Cardiac muscle cell (in vitro differentiated cells and primary cell): ENCODE measurements around the gene CYS1. TPM values are rescaled to one million over a fixed set of nuclear protein-coding genes. Genes with fewer than 3 reads are reported as not detected.

Experiments
- DNase-seq, 2 donors: peaks; one replicate each; pipeline versions ENCODE4 v3.0.0 to v3.0.0-alpha.2; 2010 to 2017; ENCODE audit warnings: low read depth in 1 of 2, low spot score in 1 of 2
- H3K27ac ChIP-seq: fragments of 200-600 bp; sonication (generic); 2 replicates; pipeline ENCODE4 v1.5.1; 2016
- H3K27me3 ChIP-seq: fragments of 200-600 bp; sonication (generic); 2 replicates; pipeline ENCODE4 v1.6.0; 2016; ENCODE audit warnings: control low read depth
- H3K36me3 ChIP-seq: fragments of 200-600 bp; sonication (generic); 2 replicates; pipeline ENCODE4 v1.5.1; 2016; ENCODE audit warnings: control low read depth
- H3K4me1 ChIP-seq: fragments of 200-600 bp; sonication (generic); 2 replicates; pipeline ENCODE4 v1.8.1; 2017; ENCODE audit warnings: low read depth, mild to moderate bottlenecking, mixed run types
- H3K4me3 ChIP-seq: fragments of 200-600 bp; sonication (generic); 2 replicates; pipeline ENCODE4 v1.5.1; 2016; ENCODE audit warnings: mild to moderate bottlenecking
- H3K9me3 ChIP-seq: fragments of 200-600 bp; sonication (generic); 2 replicates; pipeline ENCODE4 v1.5.1; 2017; ENCODE audit warnings: low read depth, mild to moderate bottlenecking, control low read depth
- polyA plus RNA-seq: library from polyadenylated mRNA; unstranded; fragments of >200 nt; fragmentation: Nextera tagmentation; extraction: Ambion mirVana; gene quantifications from 2 replicates; pipeline ENCODE4 v1.2.1, GENCODE V29; 2016
- total RNA-seq: library from RNA; depleted of rRNA; stranded (reverse); fragments of >200 nt; gene quantifications from 2 replicates; pipeline ENCODE4 v1.2.3, GENCODE V29; 2016
- TF ChIP-seq, protein P1 (sequence below): IDR thresholded peaks from 2 replicates; pipeline ENCODE4 v1.5.1; 2012; ENCODE audit warnings: low read depth, mild to moderate bottlenecking, low read length

Gene CYS1
- total and polyA plus RNA-seq, 2 experiments from 2014 or later, result 0.89 to 1.1 TPM

DNA sequence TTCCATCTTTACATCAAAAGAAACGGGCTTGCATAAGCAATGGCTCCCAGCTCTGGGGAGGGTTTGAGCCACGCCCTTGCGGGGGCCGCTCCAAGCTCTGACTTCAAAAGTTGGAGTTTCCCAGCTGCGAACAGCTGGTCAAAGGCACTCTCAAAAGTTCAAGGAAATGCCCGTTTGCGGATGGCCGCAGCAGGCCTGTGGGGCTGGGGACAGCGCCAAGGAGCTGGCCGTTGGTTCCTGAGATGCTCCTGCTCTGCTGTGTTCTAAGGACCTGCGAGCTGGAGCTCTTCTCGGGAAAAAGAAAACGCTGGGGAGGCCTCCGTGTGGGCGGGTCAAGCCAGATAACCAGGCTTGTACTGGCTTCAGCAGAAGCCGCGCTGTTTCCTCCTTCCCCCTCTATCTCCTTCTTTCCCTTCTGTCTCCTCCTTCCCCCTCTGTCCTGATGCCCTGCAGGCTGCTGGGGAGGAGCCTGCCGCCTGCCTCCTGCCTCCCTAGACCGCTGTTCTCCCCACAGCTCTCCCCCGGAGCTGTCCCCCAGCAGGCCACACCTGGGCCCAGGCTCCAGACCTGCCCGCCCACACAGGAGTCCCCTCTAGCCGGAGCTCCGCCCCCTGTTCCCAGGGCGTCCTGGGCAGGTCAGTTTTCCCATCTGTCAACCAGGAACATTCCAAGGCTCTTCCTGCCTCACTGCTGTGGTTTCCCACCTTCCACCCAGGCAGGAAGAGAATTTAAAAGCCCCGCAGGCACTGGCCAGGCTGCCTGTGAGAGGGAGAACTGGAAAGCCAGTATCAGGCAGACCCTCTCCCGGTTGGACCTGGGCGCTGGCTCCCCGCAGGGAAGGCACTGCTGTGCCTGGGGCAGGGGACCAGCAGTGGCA is 22.7 kb downstream of the CYS1 start:
- no peak overlapping the region for H3K27ac ChIP-seq

DNA sequence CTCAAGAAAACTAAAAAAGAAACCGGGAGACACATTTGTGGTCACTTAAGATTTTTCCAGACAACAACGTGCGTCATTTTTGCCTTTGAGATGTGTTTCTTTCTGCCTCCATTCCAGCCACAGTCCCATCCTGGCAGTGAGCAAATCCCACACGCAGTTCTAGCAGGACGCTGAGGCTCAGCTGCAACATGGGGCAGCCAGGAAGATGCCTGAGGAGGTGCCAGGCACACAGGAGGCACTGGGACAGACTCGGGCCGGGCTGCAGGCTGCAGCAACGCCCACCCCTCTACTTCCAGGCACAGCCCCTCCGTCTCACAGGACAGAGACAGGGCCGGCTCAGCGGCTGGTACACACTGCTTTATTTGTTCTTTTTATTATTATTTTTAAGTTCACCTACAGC is 23.8 kb downstream of the CYS1 start:
- no peak overlapping the region for H3K27ac ChIP-seq

More for the DNA sequence above, 22.7 kb downstream of the CYS1 start:
- DNase-seq, result peak; percentile 57 to 89
- Histone ChIP-seq H3K27me3 (no peaks in the 10 kb centered on the region), H3K9me3 (no peaks in the 10 kb centered on the region), H3K36me3 (peaks cover 13% of the 10 kb centered on the region), H3K4me3 (peak overlapping the region; percentile 7), H3K4me1 (peaks cover 8% of the 10 kb centered on the region)
- TF ChIP-seq, protein P1, sequence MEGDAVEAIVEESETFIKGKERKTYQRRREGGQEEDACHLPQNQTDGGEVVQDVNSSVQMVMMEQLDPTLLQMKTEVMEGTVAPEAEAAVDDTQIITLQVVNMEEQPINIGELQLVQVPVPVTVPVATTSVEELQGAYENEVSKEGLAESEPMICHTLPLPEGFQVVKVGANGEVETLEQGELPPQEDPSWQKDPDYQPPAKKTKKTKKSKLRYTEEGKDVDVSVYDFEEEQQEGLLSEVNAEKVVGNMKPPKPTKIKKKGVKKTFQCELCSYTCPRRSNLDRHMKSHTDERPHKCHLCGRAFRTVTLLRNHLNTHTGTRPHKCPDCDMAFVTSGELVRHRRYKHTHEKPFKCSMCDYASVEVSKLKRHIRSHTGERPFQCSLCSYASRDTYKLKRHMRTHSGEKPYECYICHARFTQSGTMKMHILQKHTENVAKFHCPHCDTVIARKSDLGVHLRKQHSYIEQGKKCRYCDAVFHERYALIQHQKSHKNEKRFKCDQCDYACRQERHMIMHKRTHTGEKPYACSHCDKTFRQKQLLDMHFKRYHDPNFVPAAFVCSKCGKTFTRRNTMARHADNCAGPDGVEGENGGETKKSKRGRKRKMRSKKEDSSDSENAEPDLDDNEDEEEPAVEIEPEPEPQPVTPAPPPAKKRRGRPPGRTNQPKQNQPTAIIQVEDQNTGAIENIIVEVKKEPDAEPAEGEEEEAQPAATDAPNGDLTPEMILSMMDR, result no peak

DNA sequence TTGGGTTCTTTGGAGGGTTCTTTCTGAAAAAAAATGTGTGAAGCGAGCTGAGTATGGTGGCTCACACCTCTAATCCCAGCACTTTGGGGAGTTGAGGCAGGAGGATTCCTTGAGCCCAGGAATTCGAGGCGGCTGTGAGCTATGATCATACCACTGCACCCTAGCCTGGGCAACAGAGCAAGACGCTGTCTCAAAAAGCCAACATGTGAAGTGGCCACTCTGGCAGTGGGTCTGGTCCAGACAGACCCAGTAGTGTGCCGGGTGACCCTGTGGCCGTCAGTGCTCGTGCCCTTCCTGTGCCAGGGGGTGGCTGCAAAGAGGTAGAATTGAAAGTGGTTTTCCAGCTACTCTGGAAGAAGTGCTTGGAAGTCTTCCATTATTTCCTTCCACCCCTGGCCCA is 25.2 kb downstream of the CYS1 start:
- TF ChIP-seq, protein P1, result no peak
- peaks cover 18% of the 10 kb centered on the region for H3K36me3 ChIP-seq
- no peak overlapping the region for H3K4me3 ChIP-seq
- H3K4me1 ChIP-seq, result peaks cover 8% of the 10 kb centered on the region
- no peak for DNase-seq
- no peak overlapping the region for H3K27ac ChIP-seq
- H3K27me3 ChIP-seq, result no peaks in the 10 kb centered on the region
- H3K9me3 ChIP-seq, result no peaks in the 10 kb centered on the region

More for the DNA sequence above, 23.8 kb downstream of the CYS1 start:
- DNase-seq, result no peak
- Histone ChIP-seq H3K4me1 (peaks cover 8% of the 10 kb centered on the region), H3K27me3 (no peaks in the 10 kb centered on the region), H3K36me3 (peaks cover 18% of the 10 kb centered on the region), H3K9me3 (no peaks in the 10 kb centered on the region), H3K4me3 (no peak overlapping the region)
- TF ChIP-seq, protein P1, result no peak

DNA sequence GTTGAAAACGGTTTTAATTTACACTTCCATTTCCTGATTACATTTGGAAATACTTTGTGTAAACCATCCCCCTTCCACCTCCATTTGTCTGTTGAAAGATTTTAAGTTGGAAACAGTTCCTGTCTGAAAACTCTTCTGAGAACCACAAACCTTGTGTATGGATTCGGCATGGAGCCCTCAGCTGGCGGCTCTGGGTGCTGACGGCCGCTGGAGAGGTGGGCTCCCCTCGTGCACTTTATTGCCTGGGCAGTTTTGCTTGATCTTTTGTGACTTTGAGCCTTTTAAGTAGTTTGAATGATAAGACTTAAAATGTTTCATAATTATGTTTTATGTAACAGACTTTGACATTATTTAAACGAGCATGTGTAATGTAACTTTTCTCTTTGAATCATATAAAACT is 25.8 kb downstream of the CYS1 start:
- TF ChIP-seq, protein P1, result no peak
- Histone ChIP-seq H3K27ac (no peak overlapping the region), H3K9me3 (no peaks in the 10 kb centered on the region), H3K4me1 (peaks cover 8% of the 10 kb centered on the region), H3K36me3 (peaks cover 18% of the 10 kb centered on the region), H3K4me3 (no peak overlapping the region), H3K27me3 (no peaks in the 10 kb centered on the region)
- DNase-seq, result peak in 1 of 2 donors; percentile 41

DNA sequence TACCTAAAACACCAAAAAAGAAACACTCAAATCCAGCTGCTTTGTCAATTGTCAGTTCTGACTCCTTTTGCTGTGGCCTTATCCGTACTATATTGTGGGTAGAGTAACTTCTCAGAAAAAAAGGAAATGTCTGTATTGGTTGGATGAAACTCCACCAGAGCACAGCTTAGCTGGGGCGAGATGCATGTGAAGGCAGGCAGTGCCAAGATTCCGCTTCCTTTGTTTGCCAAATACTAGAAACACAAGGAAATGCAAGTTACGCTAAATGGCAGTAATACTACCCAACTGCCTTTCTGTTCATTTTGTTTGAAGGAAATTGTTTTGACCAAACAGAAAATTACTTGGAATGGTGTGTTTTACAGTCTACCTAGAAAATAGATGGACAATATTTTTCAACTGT is 26.9 kb downstream of the CYS1 start:
- H3K27me3 ChIP-seq, result no peaks in the 10 kb centered on the region
- peaks cover 20% of the 10 kb centered on the region for H3K36me3 ChIP-seq
- no peaks in the 10 kb centered on the region for H3K9me3 ChIP-seq
- no peak overlapping the region for H3K27ac ChIP-seq
- H3K4me1 ChIP-seq, result peaks cover 8% of the 10 kb centered on the region
- no peak overlapping the region for H3K4me3 ChIP-seq
- TF ChIP-seq, protein P1, result no peak
- DNase-seq, result no peak
